Mesenchymal stem cell (in vitro differentiated cells and primary cell): Measurements from ENCODE around the gene RBFA.

Source experiments
- DNase-seq: peaks from one replicate; pipeline ENCODE4 v3.0.0-alpha.2; 2013
- H2AFZ ChIP-seq: one replicate; pipeline ENCODE4 v1.6.1; 2013; ENCODE audit warnings: low read depth, mild to moderate bottlenecking, control low read depth, inconsistent platforms, low read length, moderate library complexity
- H2AK5ac ChIP-seq: 2 replicates; pipeline ENCODE4 v1.6.1; 2013; ENCODE audit warnings: low read length, moderate library complexity, mild to moderate bottlenecking, inconsistent platforms; ENCODE audit not compliant: severe bottlenecking
- H2BK120ac ChIP-seq: one replicate; pipeline ENCODE4 v1.6.1; 2013; ENCODE audit warnings: low read depth, mild to moderate bottlenecking, inconsistent platforms, low read length, moderate library complexity
- H2BK12ac ChIP-seq, 2 experiments: one replicate each; pipeline ENCODE4 v1.6.1; 2013; ENCODE audit warnings: inconsistent platforms in 2 of 2, low read length in 2 of 2, mild to moderate bottlenecking in 2 of 2, moderate library complexity in 2 of 2, control low read depth in 1 of 2
- H2BK15ac ChIP-seq: one replicate; pipeline ENCODE4 v1.6.1; 2013; ENCODE audit warnings: mild to moderate bottlenecking, low read depth, inconsistent platforms; ENCODE audit not compliant: poor library complexity, severe bottlenecking
- H2BK5ac ChIP-seq: 2 replicates; pipeline ENCODE4 v1.6.1; 2013; ENCODE audit warnings: low read depth, mild to moderate bottlenecking, low read length, control low read depth, inconsistent platforms; ENCODE audit not compliant: poor library complexity, severe bottlenecking
- H3K14ac ChIP-seq, 2 experiments: one replicate each; pipeline ENCODE4 v1.6.1; 2013; ENCODE audit warnings: inconsistent platforms in 2 of 2, low read length in 2 of 2, control low read depth in 1 of 2, mild to moderate bottlenecking in 1 of 2, moderate library complexity in 1 of 2
- H3K18ac ChIP-seq, 2 experiments: one replicate each; pipeline ENCODE4 v1.6.1; 2013; ENCODE audit warnings: inconsistent platforms in 2 of 2, low read length in 2 of 2, control low read depth in 1 of 2, low read depth in 1 of 2, mild to moderate bottlenecking in 1 of 2
- H3K23ac ChIP-seq, 2 experiments: one replicate each; pipeline ENCODE4 v1.6.1; 2013; ENCODE audit warnings: inconsistent platforms in 2 of 2, low read length in 2 of 2, mild to moderate bottlenecking in 2 of 2, moderate library complexity in 2 of 2, control low read depth in 1 of 2
- H3K27ac ChIP-seq: 2 replicates; pipeline ENCODE4 v1.5.1; 2013; ENCODE audit warnings: mild to moderate bottlenecking, moderate library complexity, low read length, control low read depth, inconsistent platforms; ENCODE audit not compliant: poor library complexity, severe bottlenecking
- H3K27me3 ChIP-seq, 2 experiments: 2 replicates each; pipeline versions ENCODE4 v1.6.1 to v1.7.0; 2013; ENCODE audit warnings: low read length in 2 of 2, mild to moderate bottlenecking in 2 of 2, moderate library complexity in 2 of 2, control low read depth in 1 of 2, inconsistent platforms in 1 of 2; ENCODE audit not compliant: control insufficient read depth in 1 of 2, insufficient read depth in 1 of 2
- H3K36me3 ChIP-seq, 2 experiments: 2 replicates each; pipeline versions ENCODE4 v1.6.1 to v1.7.0; 2013; ENCODE audit warnings: low read length in 2 of 2, control low read depth in 1 of 2, inconsistent platforms in 1 of 2, low read depth in 1 of 2, mild to moderate bottlenecking in 1 of 2; ENCODE audit not compliant: insufficient read depth in 2 of 2, control insufficient read depth in 1 of 2
- H3K4ac ChIP-seq, 2 experiments: one replicate each; pipeline ENCODE4 v1.6.1; 2013; ENCODE audit warnings: inconsistent platforms in 2 of 2, low read length in 2 of 2, mild to moderate bottlenecking in 2 of 2, moderate library complexity in 2 of 2, control low read depth in 1 of 2, low read depth in 1 of 2
- H3K4me1 ChIP-seq: 2 replicates; pipeline ENCODE4 v1.6.1; 2013; ENCODE audit warnings: low read depth, low read length, control low read depth; ENCODE audit not compliant: control insufficient read depth, insufficient read depth
- H3K4me2 ChIP-seq: 2 replicates; pipeline ENCODE4 v1.6.1; 2013; ENCODE audit warnings: low read length, mild to moderate bottlenecking, inconsistent platforms; ENCODE audit not compliant: poor library complexity, severe bottlenecking
- H3K4me3 ChIP-seq, 2 experiments: 2 replicates each; pipeline versions ENCODE4 v1.5.1 to v1.7.0; 2013; ENCODE audit warnings: low read length in 2 of 2, mild to moderate bottlenecking in 2 of 2, control low read depth in 1 of 2, low read depth in 1 of 2; ENCODE audit not compliant: insufficient read depth in 1 of 2
- H3K79me1 ChIP-seq: replicated peaks from 2 replicates; pipeline ENCODE4 v1.6.1; 2013; ENCODE audit warnings: mild to moderate bottlenecking, control low read depth, low read length, inconsistent platforms; ENCODE audit not compliant: poor library complexity, severe bottlenecking
- H3K9ac ChIP-seq: 2 replicates; pipeline ENCODE4 v1.7.0; 2013; ENCODE audit warnings: mild to moderate bottlenecking, low read length, moderate library complexity
- H3K9me3 ChIP-seq: 2 replicates; pipeline ENCODE4 v1.7.0; 2013; ENCODE audit warnings: mild to moderate bottlenecking, low read length; ENCODE audit not compliant: control insufficient read depth
- H4K8ac ChIP-seq: one replicate; pipeline ENCODE4 v1.6.1; 2013; ENCODE audit warnings: inconsistent platforms, mild to moderate bottlenecking, low read length, moderate library complexity
- H4K91ac ChIP-seq: one replicate; pipeline ENCODE4 v1.6.1; 2013; ENCODE audit warnings: mild to moderate bottlenecking, low read length, inconsistent platforms
- WGBS: methylation state at CpG from one replicate; pipeline ENCODE4 v1.1.7; 2013; ENCODE audit warnings: mixed read lengths; 5-methylcytosine and 5-hydroxymethylcytosine counted together

The RBFA gene

DNA sequence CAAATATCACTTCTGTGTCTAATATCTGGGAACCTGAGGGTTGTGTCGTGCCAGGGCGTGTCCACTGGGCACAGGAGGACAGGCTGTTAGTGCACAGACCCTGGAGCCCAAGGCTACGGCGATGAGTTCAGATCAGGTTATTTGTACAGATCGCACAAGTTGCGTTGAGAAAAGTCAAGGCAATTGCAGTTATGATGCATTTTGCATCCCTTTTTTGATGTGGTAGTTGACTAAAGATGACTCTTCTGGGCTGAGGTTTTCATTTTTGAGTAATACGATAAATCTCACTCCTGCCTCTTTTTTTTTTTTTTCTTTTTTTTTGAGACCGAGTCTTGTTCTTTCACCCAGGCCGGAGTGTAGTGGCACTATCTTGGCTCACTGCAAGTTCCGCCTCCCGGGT, 7.2 kb downstream of the RBFA start:
- Histone ChIP-seq H3K4me3 (no peak overlapping the region), H3K9ac (no peak overlapping the region), H3K14ac (no peak overlapping the region), H3K79me1 (peaks cover 35% of the 10 kb centered on the region), H2AK5ac (no peak overlapping the region), H3K18ac (no peak overlapping the region), H2BK12ac (no peak overlapping the region), H2BK120ac (no peak overlapping the region), H4K8ac (no peak overlapping the region), H3K27ac (no peak overlapping the region), H4K91ac (no peak overlapping the region), H3K4me2 (no peak overlapping the region), H3K36me3 (peaks cover 55 to 62% of the 10 kb centered on the region in 2 experiments), H3K9me3 (no peaks in the 10 kb centered on the region), H3K23ac (no peak overlapping the region), H2BK5ac (no peak overlapping the region), H3K4me1 (peaks cover 2% of the 10 kb centered on the region), H3K27me3 (no peaks in the 10 kb centered on the region), H2AFZ (no peak overlapping the region), H2BK15ac (no peak overlapping the region), H3K4ac (no peak overlapping the region)
- DNase-seq: no peak
- WGBS: 82% methylated on average over 6 of the region's 11 CpGs

DNA sequence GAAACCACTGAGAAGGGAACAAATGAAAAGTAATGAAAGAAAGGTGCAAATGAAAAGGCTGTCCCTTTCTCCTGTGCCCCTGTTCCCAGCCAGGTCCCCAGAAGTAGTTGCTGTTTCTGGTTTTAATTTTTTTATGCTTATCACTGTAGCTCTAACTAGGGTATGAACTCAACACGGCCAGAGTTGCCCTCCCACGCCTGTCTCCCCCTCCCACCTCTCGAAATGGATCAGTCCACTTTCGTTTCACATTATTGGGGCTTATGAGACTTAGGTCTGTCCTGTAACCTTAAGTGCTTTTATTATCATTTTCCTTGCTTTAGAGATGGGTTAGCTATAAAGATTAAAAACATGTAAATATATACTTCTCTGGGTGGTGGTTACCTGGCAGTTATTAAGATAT, 8.6 kb downstream of the RBFA start:
- no peak overlapping the region for H2BK15ac ChIP-seq
- no peak overlapping the region for H3K14ac ChIP-seq

DNA sequence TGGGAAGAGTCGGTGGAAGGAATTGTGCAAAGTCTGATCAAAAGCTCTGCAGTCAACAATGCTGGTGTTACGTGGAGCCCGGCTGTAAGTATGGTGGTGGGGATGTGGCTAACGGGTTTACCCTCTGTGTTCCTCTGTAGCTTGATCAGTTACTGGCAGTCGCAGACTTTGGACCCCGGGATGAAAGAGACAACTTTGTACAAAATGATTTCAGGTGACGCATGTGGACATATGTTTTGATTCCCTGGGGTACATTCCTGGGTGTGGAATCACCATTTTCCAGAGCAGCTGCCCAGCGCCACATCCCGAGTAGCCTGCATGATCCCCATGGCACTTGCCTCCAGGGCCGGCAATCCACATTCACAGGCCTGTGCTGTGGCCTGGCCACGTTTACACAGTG, 9.8 kb downstream of the RBFA start:
- Histone ChIP-seq H3K27ac (no peak overlapping the region), H4K91ac (no peak overlapping the region), H3K9me3 (no peaks in the 10 kb centered on the region), H3K27me3 (no peaks in the 10 kb centered on the region), H3K36me3 (peaks cover 55 to 74% of the 10 kb centered on the region in 2 experiments), H3K23ac (no peak overlapping the region), H3K9ac (no peak overlapping the region), H4K8ac (no peak overlapping the region), H2AK5ac (no peak overlapping the region), H3K4me2 (no peak overlapping the region), H3K18ac (no peak overlapping the region), H3K79me1 (peaks cover 16% of the 10 kb centered on the region), H3K4ac (no peak overlapping the region), H2BK12ac (no peak overlapping the region), H2BK15ac (no peak overlapping the region), H2BK120ac (no peak overlapping the region), H3K4me3 (no peak overlapping the region), H2AFZ (no peak overlapping the region), H3K4me1 (peaks cover 5% of the 10 kb centered on the region), H2BK5ac (no peak overlapping the region), H3K14ac (no peak overlapping the region)
- 97% methylated on average over 11 of the region's 11 CpGs for WGBS
- no peak for DNase-seq

More for the DNA sequence above, 8.6 kb downstream of the RBFA start:
- no peak for DNase-seq
- WGBS: no CpG with 5 or more reads among the region's 4 CpGs
- peaks cover 28% of the 10 kb centered on the region for H3K79me1 ChIP-seq
- no peak overlapping the region for H3K18ac ChIP-seq
- no peak overlapping the region for H3K9ac ChIP-seq
- H3K36me3 ChIP-seq: peaks cover 55 to 71% of the 10 kb centered on the region in 2 experiments
- H3K9me3 ChIP-seq: no peaks in the 10 kb centered on the region
- H2BK12ac ChIP-seq: no peak overlapping the region
- H2BK120ac ChIP-seq: no peak overlapping the region
- H3K27me3 ChIP-seq: no peaks in the 10 kb centered on the region
- no peak overlapping the region for H4K91ac ChIP-seq
- H3K4ac ChIP-seq: no peak overlapping the region
- H2BK5ac ChIP-seq: no peak overlapping the region
- H3K4me2 ChIP-seq: no peak overlapping the region
- H4K8ac ChIP-seq: no peak overlapping the region
- H2AK5ac ChIP-seq: no peak overlapping the region
- H3K27ac ChIP-seq: no peak overlapping the region
- H3K4me1 ChIP-seq: peaks cover 5% of the 10 kb centered on the region
- no peak overlapping the region for H3K23ac ChIP-seq
- no peak overlapping the region for H3K4me3 ChIP-seq
- H2AFZ ChIP-seq: no peak overlapping the region

DNA sequence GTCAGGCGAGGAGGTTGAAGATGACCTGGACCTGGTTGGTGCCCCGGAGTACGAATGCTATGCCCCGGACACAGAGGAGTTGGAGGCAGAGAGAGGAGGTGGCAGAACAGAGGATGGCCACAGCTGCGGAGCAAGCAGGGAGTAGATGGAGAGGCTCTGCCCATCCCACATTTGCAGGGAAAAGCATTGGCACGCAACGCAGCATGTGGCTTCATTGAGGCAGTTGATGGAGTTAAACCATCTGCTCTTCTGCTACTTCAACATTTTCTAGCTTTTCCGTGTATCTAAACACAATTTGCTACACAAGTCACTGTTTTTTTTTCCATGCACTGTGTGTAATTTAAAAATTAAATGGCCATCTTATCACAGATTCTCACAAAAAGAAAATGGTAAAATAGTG, 11.8 kb downstream of the RBFA start:
- no peak for DNase-seq
- H2BK120ac ChIP-seq: no peak overlapping the region
- no peak overlapping the region for H3K9ac ChIP-seq
- over 99% methylated on average over 8 of the region's 8 CpGs for WGBS
- no peak overlapping the region for H2AFZ ChIP-seq
- H2BK12ac ChIP-seq: no peak overlapping the region
- no peak overlapping the region for H3K4ac ChIP-seq
- H3K4me2 ChIP-seq: no peak overlapping the region
- H2AK5ac ChIP-seq: no peak overlapping the region
- H3K9me3 ChIP-seq: peaks cover 8% of the 10 kb centered on the region
- peaks cover 9% of the 10 kb centered on the region for H3K79me1 ChIP-seq
- H3K18ac ChIP-seq: no peak overlapping the region
- no peak overlapping the region for H3K27ac ChIP-seq
- H4K8ac ChIP-seq: no peak overlapping the region
- no peak overlapping the region for H2BK5ac ChIP-seq
- H2BK15ac ChIP-seq: no peak overlapping the region
- no peaks in the 10 kb centered on the region for H3K27me3 ChIP-seq
- H3K36me3 ChIP-seq: peaks cover 66 to 84% of the 10 kb centered on the region in 2 experiments
- H3K23ac ChIP-seq: no peak overlapping the region
- H3K4me3 ChIP-seq: no peak overlapping the region
- no peak overlapping the region for H4K91ac ChIP-seq
- H3K14ac ChIP-seq: no peak overlapping the region
- peaks cover 5% of the 10 kb centered on the region for H3K4me1 ChIP-seq
